Kidney (tissue), 14 donors: ENCODE results near the gene TUBG1. TPM values are rescaled to one million over a fixed set of nuclear protein-coding genes. Genes with fewer than 3 reads are reported as not detected.
A peak's percentile ranks its signal among the peaks of the same experiment; 100 is the strongest.
"Not testable (repeated sequence)": the region's sequence is repeated elsewhere in the genome, so short reads cannot be mapped to it uniquely, and the experiment has no call there.

Experiments
- DNase-seq, 5 donors: peaks; one replicate each; pipeline ENCODE4 v3.0.0-alpha.2; 2013 to 2020
- FAIRE-seq: peaks from 2 replicates; lab custom pipeline; 2012; peaks lifted over from hg19 to GRCh38; lab: Jason Lieb, UNC
- H3K27ac ChIP-seq, 2 donors: one replicate each; pipeline ENCODE4 v1.7.0; 2013; ENCODE audit warnings: low read depth in 2 of 2, low read length in 2 of 2, inconsistent platforms in 1 of 2
- H3K27me3 ChIP-seq: one replicate; pipeline ENCODE4 v1.7.1; 2013; ENCODE audit warnings: low read length, inconsistent platforms; ENCODE audit not compliant: control insufficient read depth, insufficient read depth
- H3K36me3 ChIP-seq, 3 donors: one replicate each; pipeline versions ENCODE4 v1.7.0 to v1.7.1; 2013; ENCODE audit warnings: low read length in 3 of 3, control low read depth in 1 of 3, inconsistent platforms in 1 of 3; ENCODE audit not compliant: insufficient read depth in 3 of 3, control insufficient read depth in 2 of 3
- H3K4me1 ChIP-seq, 3 donors: one replicate each; pipeline versions ENCODE4 v1.7.0 to v1.7.1; 2013; ENCODE audit warnings: low read length in 3 of 3, inconsistent platforms in 1 of 3, low read depth in 1 of 3; ENCODE audit not compliant: control insufficient read depth in 2 of 3, insufficient read depth in 2 of 3
- H3K4me3 ChIP-seq, 3 donors: one replicate each; pipeline versions ENCODE4 v1.7.0 to v1.8.1; 2013; ENCODE audit warnings: low read length in 3 of 3, control low read depth in 1 of 3, inconsistent platforms in 1 of 3
- H3K9ac ChIP-seq, 3 donors: one replicate each; pipeline versions ENCODE4 v1.7.0 to v1.7.1; 2013; ENCODE audit warnings: low read length in 3 of 3, control low read depth in 1 of 3, inconsistent platforms in 1 of 3
- H3K9me3 ChIP-seq, 3 donors: one replicate each; pipeline versions ENCODE4 v1.7.0 to v1.7.1; 2013; ENCODE audit warnings: low read length in 3 of 3, control low read depth in 1 of 3, inconsistent platforms in 1 of 3; ENCODE audit not compliant: control insufficient read depth in 2 of 3, insufficient read depth in 1 of 3
- intact Hi-C: fragments of 100-400 bp; cut with DNase I; formaldehyde crosslinking; loops from one replicate; pipeline ENCODE4 v1.11.1; 2022
- polyA plus RNA-seq: library from polyadenylated mRNA; stranded (reverse); fragments of 350-450 nt; fragmentation: Illumina TruSeq; extraction: RNeasy Lipid Tissue Mini Kit (QIAGEN cat#74804); gene quantifications from one replicate; pipeline ENCODE4 v1.2.3, GENCODE V29; 2014; ENCODE audit warnings: low read depth, low replicate concordance; ENCODE audit not compliant: insufficient read depth
- total RNA-seq: library from RNA; stranded (reverse); fragmentation: NEBNext Ultra II Directional; extraction: Animal tissue kit (Norgen Biotek cat#: 25700); gene quantifications from one replicate; pipeline ENCODE4 v1.2.1, GENCODE V29; 2021
- TF ChIP-seq, protein P1 (sequence below): IDR thresholded peaks from 3 replicates; pipeline ENCODE4 v1.5.1; 2012; ENCODE audit warnings: mild to moderate bottlenecking, moderate library complexity, borderline replicate concordance; ENCODE audit not compliant: insufficient read depth; ENCODE audit errors: extremely low read depth
- donor health status: control.
- donor health status: control.
- donor health status: control.
- donor health status: control.
- donor health status: control.
- donor health status: DM: yes; HTN: yes; CAD: no.
- donor health status: Normal renal cell carcinoma (clear cell type).

The TUBG1 gene
- total and polyA plus RNA-seq, 2 donors from 2014 or later, result 33.7 to 61.9 TPM

DNA sequence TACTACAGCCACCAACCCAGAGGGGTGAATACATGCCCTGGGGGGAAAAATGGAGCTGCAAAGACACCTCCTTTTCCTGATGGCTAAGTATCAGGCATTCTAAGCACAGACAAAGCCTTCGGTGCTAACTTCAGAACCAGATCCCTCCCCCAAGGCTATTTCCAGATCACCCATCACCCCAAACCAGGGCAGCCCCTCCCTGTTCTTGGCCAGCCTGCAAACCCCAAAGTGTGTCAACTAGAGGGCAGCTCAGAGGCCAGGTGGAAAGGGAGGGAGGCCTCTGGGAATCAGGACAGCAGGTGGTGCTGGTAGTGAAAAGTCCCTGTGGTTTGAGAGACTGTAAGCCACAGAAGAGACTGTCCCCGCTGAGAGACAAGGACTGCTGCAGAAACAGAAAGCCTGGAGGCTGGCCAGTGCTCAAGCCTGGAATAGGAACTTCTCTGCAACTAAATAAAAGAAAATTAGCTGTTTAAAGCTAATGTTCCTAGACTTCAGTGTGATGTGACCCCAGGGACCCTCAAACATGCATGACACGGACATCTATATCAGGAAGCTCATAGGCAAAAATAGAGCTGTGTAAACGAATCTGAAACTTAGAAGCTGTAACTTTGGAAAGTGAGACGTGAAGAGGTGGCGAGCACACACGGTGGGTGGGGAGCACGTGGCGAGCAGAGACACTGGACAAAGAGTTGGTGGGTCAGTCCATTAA is 9.1 kb downstream of the TUBG1 start:
- H3K36me3 ChIP-seq, result peaks cover 0 to 11% (median 11%) of the 10 kb centered on the region in 3 donors
- H3K4me1 ChIP-seq, result no peaks in the 10 kb centered on the region
- H3K9me3 ChIP-seq, result no peaks in the 10 kb centered on the region
- TF ChIP-seq, protein P1, sequence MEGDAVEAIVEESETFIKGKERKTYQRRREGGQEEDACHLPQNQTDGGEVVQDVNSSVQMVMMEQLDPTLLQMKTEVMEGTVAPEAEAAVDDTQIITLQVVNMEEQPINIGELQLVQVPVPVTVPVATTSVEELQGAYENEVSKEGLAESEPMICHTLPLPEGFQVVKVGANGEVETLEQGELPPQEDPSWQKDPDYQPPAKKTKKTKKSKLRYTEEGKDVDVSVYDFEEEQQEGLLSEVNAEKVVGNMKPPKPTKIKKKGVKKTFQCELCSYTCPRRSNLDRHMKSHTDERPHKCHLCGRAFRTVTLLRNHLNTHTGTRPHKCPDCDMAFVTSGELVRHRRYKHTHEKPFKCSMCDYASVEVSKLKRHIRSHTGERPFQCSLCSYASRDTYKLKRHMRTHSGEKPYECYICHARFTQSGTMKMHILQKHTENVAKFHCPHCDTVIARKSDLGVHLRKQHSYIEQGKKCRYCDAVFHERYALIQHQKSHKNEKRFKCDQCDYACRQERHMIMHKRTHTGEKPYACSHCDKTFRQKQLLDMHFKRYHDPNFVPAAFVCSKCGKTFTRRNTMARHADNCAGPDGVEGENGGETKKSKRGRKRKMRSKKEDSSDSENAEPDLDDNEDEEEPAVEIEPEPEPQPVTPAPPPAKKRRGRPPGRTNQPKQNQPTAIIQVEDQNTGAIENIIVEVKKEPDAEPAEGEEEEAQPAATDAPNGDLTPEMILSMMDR, result peak; percentile 18
- H3K27ac ChIP-seq, result no peak overlapping the region
- intact Hi-C loops, result no loop called here
- no peak for FAIRE-seq
- no peak overlapping the region for H3K9ac ChIP-seq
- DNase-seq, result peak in 2 of 5 donors; percentile 11 to 29
- no peaks in the 10 kb centered on the region for H3K27me3 ChIP-seq
- H3K4me3 ChIP-seq, result no peak overlapping the region

- H3K9me3 ChIP-seq, H3K27ac ChIP-seq, H3K4me3 ChIP-seq, H3K9ac ChIP-seq, DNase-seq, FAIRE-seq, intact Hi-C loops, H3K36me3 ChIP-seq, H3K4me1 ChIP-seq, H3K27me3 ChIP-seq: not testable (repeated sequence)
These were observed 12.5 kb downstream of the TUBG1 start for GRCh38 chr17:42621987-42622386.

- Histone ChIP-seq H3K27ac (no peak overlapping the region), H3K36me3 (no peaks in the 10 kb centered on the region), H3K4me1 (no peaks in the 10 kb centered on the region), H3K9ac (no peak overlapping the region), H3K27me3 (no peaks in the 10 kb centered on the region), H3K4me3 (no peak overlapping the region), H3K9me3 (no peaks in the 10 kb centered on the region)
- DNase-seq (no peak), FAIRE-seq (no peak)
- TF ChIP-seq, protein P1, result no peak
- intact Hi-C loops, result no loop called here
These were observed 13.8 kb downstream of the TUBG1 start for GRCh38 chr17:42623271-42623670.

GRCh38 chr17:42623732-42624596 is 14.5 kb downstream of the TUBG1 start:
- Histone ChIP-seq H3K4me3 (no peak overlapping the region), H3K4me1 (no peaks in the 10 kb centered on the region), H3K36me3 (no peaks in the 10 kb centered on the region), H3K27ac (no peak overlapping the region), H3K27me3 (no peaks in the 10 kb centered on the region), H3K9ac (no peak overlapping the region), H3K9me3 (no peaks in the 10 kb centered on the region)
- intact Hi-C loops, result no loop called here
- TF ChIP-seq, protein P1, result no peak
- no peak for FAIRE-seq
- DNase-seq, result no peak

DNA sequence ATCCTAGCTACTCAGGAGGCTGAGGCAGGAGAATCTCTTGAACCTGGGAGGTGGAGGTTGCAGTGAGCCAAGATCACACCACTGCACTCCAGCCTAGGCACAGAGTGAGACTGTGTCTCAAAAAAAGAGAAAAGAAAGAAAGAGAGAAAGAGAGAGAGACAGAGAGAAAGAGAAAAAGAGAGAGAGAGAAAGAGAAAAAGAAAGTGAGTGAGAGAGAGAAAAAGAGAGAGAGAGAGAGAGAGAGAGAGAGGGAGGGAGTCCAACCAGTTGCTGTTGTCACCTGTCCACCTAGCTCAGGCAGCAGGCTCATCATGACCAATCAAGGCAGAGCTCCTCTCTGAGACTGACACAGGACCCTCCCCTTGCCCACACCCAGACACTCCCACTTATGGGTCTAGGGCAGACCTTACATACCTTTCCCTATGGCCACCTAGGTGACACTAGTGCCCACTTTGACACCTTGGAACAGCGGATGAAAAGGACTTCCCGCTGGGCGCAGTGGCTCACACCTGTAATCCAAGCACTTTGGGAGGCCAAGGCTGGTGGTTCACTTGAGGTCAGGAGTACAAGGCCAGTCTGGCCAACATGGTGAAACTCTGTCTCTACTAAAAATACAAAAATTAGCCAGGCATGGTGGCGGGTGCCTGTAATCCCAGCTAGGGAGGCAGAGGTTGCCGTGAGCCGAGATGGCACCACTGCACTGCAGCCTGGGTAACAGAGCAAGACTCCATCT is 17.7 kb downstream of the TUBG1 start:
- H3K36me3 ChIP-seq, H3K27ac ChIP-seq, H3K27me3 ChIP-seq, H3K4me3 ChIP-seq, intact Hi-C loops, H3K9me3 ChIP-seq, FAIRE-seq, H3K9ac ChIP-seq, H3K4me1 ChIP-seq: not testable (repeated sequence)
- peak in 1 of 5 donors; percentile 9 for DNase-seq
